HG03196 (cell line): ENCODE data around the gene MYOM1.
"Not testable (repeated sequence)": the region's sequence is repeated elsewhere in the genome, so short reads cannot be mapped to it uniquely, and the experiment has no call there.

Experiments used
- ATAC-seq: cut with Tn5 transposase; IDR thresholded peaks from one replicate; pipeline ENCODE4 v1.9.1; 2021; ENCODE audit not compliant: unreplicated experiment

MYOM1 gene

DNA sequence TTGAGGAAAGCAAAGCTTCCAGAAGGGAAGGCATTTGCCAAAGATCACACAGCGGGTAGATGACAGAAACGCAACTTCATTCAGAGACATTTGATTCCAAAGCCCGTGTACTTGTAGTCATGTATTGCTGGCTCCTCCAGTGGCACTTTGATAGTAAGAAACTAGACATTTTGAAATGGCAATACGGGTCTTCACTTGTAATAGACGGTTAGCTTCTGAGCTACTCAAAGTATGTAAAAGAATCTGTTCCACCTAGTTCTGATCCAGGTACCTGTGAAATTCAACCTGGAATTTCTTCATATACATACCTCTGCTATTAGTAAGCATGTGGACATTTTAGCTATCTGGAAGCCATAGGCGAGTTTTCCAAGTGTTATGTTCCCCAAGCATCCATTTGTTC is 1.7 kb upstream of the MYOM1 start:
- ATAC-seq = no peak

DNA sequence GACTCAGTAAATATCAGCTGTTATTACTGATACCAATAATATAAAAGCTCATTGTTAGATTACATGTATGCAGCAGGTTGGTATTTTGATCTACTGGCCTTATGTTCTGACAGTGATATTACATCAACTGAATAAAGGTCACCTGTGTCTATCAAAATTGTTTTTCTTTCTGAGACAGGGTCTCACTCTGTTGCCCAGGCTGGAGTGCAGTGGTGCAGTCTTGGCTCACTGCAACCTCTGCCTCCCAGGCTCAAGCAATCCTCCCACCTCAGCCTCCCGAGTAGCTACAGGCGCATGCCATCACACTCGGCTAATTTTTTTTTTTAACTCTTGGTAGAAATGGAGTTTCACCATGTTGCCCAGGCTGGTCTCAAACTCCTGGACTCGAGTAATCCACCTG is 1.1 kb upstream of the MYOM1 start:
- not testable (repeated sequence) for ATAC-seq

DNA sequence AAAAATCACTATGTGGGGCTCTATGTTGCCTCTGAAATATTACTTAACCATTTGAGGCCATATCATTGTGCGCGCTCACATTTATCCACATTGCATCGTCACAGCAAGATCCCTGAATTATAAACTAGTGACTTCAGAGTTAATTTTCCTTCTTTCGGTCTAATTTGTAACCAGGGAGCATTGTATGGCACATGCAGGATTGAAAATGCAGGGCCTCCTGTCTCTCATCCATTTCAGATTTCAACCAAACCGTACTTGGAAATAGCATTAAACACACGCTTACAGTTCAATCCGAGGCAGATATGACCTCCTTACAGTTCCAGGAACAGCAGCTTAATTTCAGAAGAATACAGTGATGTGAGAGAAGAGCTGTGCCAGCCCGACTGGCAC is 532 bp downstream of the MYOM1 start:
- ATAC-seq = no peak

DNA sequence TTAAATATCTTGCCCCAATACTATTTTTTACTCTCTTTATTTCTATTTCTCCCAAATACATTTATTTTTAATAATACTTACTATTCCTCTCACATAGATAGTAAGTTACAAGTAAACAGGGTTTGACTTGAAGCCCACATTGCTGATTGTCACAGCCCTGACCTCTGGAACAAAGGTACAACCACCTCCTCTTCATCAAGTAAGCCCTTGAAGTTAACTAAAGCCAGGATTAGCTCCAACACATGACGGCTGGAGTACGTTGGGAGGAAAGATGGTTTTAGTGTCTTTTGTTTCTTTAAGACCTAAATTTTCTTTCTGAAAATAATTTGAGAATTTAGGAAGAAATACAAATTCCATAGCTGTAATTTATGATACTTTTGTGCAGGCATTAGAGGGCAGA is 949 bp downstream of the MYOM1 start:
- ATAC-seq = no peak

DNA sequence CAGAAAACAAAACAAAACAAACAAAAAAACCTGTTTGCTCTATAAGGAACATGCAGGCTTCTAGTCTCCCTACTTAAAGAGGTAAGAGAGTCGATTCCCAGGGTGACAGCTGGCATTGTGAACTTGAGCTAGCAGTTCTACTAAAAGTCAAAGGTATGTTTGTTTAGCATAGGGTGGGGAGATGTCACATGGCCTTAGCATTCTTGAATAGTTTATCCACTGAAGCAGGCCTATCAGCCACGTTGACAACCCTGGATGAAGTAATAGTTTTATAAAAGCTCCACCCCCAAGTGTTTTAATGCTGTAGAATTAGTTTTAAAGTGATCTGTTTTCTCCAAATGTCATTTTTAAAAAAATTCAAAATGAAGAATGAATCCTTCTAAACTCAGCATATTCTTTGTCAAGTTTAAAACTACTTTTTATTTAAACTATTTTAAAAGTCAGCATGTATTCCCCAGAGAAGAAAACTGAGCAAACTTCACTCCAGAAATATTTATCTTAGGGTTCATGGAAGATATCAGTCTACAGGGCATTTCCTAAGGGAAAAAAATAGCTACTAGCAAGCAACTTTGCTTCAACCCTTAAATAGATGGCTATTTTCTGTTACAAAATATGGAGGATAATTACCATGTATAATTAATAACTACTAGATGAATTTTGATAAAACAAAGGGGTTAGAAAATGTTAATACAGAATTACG is 1.7 kb downstream of the MYOM1 start:
- no peak for ATAC-seq

DNA sequence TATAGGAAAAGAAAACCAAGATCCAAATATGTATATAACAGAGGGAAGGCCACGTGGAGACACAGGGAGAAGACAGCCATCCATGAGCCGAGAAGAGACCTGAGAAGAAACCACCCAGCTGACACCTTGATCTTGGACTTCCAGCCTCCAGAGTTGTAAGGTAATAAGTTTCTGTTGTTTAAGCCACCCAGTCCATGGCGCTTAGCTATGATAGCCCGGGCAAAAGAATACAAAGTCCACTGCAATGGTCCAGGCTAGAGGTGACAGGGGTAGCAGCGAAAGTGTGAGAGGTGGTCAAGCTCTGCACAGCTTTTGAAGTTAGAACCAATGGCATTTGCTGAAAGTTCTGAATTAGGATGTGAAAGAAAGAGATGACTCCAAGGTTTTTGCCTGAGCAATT is 2.8 kb downstream of the MYOM1 start:
- ATAC-seq = no peak

DNA sequence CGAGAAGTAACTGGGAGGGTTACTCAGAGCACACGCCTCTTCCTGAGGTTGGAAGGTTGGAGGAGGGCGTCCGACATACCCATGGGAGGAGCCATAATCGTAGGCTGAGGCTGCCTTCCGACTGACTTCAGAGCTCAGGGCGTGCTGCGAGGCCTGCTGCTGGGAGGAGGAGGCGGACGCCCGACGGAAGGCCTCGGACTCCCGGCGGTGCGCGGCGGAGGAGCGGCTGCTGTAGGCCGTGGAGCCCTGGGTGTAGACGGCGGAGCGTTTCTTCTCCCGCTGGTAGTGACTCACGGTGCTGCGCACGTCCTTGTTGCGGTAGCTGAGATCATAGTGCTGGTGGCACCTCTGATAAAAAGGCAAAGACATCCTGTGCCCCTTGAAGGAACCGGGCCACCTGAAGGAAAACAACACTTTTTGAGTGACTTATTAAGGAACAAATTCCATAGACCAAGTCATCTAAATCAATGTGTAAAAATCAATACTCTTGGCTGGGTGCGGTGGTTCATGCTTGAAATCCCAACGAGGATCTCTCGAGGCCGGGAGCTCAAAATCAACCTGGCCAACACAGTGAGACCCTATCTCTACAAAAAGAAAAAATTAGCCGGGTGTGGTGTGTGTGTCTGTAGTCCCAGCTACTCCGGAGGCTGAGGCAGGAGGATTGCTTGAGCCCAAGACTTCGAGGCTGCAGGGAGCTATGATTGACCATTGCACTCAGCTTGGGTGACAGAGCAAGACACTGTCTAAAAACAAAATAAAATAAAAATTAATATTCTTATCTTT is 4.7 kb downstream of the MYOM1 start:
- no peak for ATAC-seq

DNA sequence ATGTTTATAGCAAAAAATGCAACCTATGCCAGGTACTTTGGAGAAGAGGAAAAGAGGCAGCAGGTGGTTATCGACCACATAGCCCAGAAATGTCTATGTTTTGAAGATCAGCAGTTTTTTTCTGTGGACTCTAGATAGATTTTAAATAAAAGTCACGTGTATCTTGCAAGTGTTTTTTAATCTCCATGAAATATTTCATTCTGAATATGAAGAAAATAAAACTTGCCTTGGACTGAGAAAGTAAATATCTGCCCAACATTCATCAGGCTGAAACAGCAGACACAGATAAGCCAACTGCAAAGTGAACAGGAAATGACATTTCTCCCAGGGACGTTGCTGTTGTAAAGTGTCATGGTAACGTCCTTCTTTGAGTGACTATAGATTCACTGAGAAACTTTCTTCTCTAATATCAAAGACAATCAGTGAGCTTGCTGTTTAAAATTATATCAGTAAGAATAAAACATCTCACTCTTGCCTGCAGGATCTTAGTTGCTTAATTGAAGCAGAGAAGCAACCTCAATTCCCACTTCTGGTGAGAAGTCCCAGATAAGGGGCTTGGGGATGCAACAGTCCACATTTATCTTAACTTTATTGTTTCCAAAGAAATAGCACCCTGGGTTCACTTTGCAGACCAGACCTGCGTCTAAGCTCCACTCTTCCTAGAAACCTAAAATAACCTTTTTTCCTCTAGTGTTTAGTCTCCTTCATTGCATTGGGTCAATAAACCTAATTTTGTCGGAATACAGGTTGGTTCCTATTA is 6.3 kb downstream of the MYOM1 start:
- ATAC-seq = no peak

DNA sequence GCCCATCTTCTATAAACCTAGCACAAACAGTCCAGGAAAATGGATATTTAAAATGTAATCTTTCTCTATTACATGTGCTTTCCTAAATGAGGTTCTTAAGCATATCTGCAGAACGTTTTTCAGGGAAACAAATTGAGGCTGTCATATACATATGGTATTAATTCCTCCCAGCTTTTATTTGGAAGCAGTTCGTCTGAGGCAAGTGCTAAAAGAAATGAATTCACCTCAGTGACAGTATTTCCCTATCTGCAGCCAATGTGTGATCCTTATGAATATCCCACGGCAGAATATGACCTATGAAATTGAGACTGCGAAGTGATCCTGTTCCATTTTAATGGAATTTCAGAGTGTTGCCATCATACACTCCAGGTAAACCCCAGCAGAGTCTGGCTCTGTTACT is 7.1 kb downstream of the MYOM1 start:
- ATAC-seq = no peak

DNA sequence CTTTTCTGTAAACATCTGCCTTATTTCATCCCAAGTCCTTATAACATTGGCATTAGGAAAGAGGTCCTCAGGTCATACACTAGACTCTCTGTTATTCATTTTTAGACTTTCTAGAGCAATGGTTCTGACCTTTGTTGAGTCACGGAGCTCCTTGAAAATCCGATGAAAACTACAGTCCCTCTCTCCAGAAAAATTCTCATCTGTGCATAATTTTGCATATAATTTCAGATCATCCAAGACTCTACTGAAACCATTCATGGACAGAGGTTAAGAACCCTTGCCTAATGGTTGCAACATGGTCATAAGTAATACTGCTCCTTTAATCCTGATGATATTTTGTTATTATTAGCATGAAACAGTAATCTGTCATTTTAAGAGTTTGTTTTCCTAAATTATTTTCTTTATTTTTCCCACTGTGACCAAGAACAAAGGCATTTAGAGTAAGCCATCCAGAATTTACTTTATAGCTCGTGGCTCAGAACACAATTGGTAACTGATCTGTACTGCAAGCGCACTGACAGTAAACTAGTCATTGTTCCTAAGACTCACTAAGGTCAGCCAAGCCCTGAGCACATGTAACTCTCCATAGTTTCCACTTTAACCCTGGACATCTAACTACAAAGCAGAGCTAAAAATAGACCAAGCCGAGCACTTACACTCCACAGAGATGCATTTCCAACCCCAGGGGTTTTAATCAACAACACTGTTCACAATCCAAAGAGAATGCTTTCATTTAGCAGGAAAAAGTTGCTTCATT is 8.4 kb downstream of the MYOM1 start:
- no peak for ATAC-seq

DNA sequence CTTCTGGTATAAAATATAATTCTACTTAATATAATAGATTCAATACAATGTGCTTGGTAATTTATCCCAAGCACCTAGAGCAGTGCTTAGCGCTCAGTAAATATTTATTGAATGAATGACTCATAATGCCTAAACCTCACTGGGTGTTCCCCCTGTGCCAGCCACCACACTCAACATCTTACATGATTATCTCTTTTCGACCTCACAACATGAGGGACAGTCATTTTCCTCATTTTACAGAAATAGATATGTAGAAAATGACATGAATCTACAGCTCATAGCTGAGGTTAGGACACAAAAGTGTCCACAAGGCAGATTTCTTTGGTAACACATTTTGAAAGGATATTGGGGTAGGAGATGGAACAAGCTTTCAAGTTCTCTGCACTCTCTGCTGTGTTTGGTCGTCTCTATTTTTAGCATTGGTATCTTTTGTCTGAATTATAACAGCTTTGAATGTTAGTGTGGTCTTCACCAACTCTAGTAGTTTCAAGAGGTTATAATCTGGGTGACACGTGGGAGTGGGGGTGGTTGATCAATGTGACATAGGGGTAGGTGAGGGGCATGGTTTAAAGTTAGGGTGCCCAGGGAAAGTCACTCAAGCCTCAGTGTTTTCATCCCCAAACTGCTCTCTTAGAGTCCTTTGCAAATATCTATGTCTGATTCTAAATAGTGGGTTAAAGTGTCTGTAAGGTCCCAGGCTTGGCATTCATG is 9.8 kb downstream of the MYOM1 start:
- peak; percentile 75 for ATAC-seq

DNA sequence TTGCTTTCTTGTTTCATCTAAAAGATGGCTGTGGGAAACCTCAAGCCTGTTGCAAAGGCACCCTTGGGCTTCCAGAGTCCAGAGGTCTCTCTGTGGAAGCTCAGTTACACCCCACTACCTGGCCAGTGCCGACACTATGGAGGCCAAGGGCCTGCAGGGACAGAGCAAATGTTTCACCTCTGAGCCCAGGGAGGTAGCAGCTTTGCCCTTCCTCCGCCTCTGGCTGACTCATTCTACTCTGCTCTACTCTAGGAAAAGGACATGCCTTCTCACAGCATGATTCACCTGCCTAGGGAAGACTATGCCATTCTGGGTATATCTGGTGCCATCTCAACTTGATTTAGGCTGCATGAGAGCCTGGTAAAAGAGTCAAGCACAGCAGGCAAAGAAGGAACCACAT is 12.2 kb downstream of the MYOM1 start:
- no peak for ATAC-seq

DNA sequence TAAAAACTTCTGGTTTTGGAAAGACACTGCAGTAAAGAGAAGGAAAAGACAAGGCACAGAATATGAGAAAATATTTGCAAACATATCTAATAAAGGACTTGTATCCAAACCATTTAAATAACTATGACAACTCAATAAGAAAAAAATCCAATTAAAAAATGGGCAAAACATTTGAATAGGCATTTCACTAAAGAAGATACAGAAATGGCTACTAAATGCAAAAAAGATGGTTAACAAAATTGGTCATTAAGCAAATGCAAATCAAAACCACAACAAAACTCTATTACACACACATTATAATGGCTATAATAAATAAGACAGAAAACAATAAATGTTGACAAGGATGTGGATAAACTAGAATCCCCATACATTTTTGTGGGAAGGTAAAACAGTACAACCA is 14.5 kb downstream of the MYOM1 start:
- ATAC-seq = no peak

DNA sequence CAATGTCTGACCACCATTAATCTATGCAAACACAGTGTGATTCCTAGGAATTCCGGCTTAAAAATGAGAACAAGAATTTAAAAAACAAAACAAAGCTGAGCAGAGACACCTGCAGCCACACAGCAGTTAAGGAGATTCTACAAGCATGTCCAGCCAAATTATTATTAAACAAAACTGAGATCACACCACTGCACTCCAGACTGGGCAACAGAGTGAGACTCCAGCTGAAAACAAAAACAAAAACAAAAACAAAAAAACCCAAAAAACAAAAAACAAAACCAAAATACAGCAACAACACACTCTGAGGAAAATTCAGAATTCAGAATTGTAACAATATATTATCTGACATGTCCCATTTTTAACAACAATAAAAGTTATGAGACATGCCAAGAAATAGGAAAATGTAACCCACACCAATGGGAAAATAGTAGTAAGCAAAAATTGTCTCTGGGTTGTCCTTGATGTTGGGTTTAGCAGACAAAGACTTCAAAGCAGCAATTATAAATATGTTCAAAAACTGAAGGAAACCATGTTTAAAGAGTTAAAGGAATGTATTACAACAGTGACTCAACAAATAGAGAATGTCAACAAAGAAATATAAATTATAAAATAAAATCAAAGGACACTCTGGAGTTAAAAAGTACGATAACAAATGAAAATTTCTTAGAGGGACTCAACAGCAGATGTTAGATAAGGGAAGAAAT is 19.7 kb downstream of the MYOM1 start:
- no peak for ATAC-seq

DNA sequence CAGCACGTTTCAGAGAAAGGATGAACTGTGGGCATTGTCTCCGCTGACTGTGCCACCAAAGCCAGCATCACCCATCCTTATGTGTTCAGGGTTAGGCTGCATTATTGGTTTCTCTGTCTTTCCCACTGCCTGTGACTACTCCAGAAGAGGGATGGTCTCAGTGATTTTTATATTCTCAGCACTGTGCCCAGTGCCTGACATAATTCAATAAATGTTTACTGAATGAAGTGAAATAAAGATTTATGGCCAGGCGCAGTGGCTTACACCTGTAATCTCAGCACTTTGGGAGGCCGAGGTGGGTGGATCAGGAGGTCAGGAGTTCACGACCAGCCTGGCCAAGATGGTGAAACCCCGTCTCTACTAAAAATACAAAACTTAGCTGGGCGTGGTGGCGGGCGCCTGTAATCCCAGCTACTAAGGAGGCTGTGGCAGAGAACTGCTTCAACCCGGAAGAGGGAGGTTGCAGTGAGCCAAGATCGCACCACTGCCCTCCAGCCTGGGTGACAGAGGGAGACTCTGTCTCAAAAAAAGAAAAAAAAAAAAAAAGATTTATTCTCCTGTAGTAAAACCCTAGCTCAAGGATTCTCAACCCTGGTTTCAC is 21.4 kb downstream of the MYOM1 start:
- ATAC-seq = not testable (repeated sequence)

DNA sequence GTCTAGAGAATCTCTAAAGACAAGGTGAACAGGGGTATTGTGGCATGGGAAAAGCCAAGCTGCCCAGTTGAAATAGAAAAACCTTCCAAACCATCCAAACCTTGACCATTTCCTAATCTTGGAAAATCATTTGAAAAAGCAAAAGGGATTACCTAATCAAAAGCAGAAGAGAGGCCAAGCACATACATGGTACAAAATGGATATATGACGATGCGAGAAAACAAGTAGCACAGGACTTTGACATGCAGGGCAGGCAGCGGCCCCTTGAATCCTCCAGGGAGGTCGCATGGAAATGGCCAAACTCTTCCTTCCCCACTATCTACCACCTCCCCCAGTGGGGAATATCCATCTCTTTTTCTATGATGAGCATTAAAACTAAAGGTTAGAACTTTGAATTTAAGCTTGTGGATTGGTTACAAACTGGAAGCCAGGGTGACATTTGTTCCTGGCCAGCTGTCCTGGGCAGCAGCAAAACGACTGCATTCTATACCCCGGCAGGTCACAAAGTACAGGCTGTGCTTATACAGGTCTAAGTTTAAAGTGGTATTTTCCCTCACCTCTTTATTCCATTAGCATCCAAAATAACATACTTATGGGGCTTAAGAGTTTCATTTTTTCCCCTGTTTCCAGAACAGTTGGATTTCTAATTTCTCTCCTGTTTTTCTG is 24.7 kb downstream of the MYOM1 start:
- no peak for ATAC-seq

DNA sequence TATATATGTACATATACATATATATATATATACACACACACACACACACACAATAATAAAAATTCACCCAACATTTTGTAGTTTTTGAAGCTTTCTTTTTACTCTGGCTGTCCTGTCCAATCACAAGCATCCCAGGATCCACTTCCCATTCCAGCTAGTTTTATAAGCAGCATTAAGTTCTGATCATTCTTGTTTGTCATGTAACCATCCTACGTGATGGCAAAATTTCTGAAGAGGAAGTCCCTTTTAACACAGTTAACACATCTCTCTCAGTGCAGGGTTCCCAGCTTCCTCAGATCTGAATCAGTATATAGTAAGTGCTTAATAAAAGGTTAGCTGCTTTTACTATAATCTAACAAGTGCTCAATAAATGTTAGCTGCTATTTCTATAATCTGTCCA is 26.4 kb downstream of the MYOM1 start:
- ATAC-seq = no peak

DNA sequence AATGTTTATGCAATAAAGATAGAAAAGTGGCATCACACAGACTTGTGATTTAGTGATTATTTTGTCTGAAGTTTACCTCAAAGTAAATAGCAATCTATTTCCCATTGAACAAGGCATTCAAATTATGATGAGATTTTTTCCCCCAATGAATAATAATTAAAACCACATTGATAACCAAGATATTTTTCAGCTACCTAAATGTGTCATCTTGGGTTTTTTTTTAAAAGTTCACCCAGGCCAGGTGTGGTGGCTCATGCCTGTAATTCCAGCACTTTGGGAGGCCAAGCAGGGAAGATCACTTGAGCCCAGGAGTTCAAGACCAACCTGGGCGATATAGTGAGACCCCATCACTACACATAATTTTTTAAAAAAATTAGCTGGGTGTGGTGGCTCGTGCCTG is 27.0 kb downstream of the MYOM1 start:
- ATAC-seq = no peak

DNA sequence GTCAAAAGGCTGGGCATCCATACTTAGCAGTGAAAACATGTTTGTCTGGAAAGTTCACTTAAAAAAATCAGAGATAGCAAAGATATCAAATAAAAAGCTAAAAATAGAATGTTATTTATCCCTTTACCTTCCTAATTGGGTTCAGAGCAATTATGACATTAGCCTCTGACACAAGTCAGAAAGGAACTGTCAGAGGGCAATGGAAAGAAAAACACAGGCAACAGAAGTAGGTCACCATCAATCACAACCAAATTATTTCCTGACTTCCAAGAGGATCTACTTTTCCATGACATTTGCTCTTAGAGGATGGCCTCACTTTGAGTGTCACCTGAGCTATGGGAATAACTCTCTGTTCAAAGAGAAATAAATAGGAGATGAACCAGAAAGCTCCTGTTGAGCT is 27.5 kb downstream of the MYOM1 start:
- no peak for ATAC-seq
